Measurements from ENCODE around the gene TLCD3A.
"Not testable (repeated sequence)": the region's sequence is repeated elsewhere in the genome, so short reads cannot be mapped to it uniquely, and the experiment has no call there.

Gene TLCD3A

GRCh38 chr17:732067-732901 is at the start of gene TLCD3A:
Gene TLCD3A (plus strand): TSS chr17:732596. CDS start chr17:732648, 52 bp downstream.
- DNase-seq (ENCODE audit: low read depth in 2 of 2), result peak; percentile 25 to 54

- DNase-seq (ENCODE audit: low read depth in 2 of 2), result no peak
Measured at GRCh38 chr17:683040-683439, 49.4 kb upstream of the TLCD3A start.

- DNase-seq (ENCODE audit: low read depth in 2 of 2), result no peak
Measured at GRCh38 chr17:683499-684254, 48.7 kb upstream of the TLCD3A start.

GRCh38 chr17:685006-685405 is 47.4 kb upstream of the TLCD3A start:
- DNase-seq (ENCODE audit: low read depth in 2 of 2), result no peak

- DNase-seq (ENCODE audit: low read depth in 2 of 2), result no peak
Measured at GRCh38 chr17:688100-688989, 44.1 kb upstream of the TLCD3A start.

- DNase-seq (ENCODE audit: low read depth in 2 of 2), result no peak
Measured at GRCh38 chr17:689556-690275, 42.7 kb upstream of the TLCD3A start.

GRCh38 chr17:690361-690760 is 42.0 kb upstream of the TLCD3A start:
- no peak for DNase-seq (ENCODE audit: low read depth in 2 of 2)

GRCh38 chr17:691423-691822 is 41.0 kb upstream of the TLCD3A start:
- DNase-seq (ENCODE audit: low read depth in 2 of 2), result no peak

GRCh38 chr17:692116-692515 is 40.3 kb upstream of the TLCD3A start:
- DNase-seq (ENCODE audit: low read depth in 2 of 2), result no peak

GRCh38 chr17:693791-694638 is 38.4 kb upstream of the TLCD3A start:
- DNase-seq (ENCODE audit: low read depth in 2 of 2), result no peak

GRCh38 chr17:696369-696768 is 36.0 kb upstream of the TLCD3A start:
- no peak for DNase-seq (ENCODE audit: low read depth in 2 of 2)

- DNase-seq (ENCODE audit: low read depth in 2 of 2), result no peak
Measured at GRCh38 chr17:697682-698081, 34.7 kb upstream of the TLCD3A start.

GRCh38 chr17:698096-698495 is 34.3 kb upstream of the TLCD3A start:
- not testable (repeated sequence) for DNase-seq (ENCODE audit: low read depth in 2 of 2)

GRCh38 chr17:699345-699744 is 33.1 kb upstream of the TLCD3A start:
- no peak for DNase-seq (ENCODE audit: low read depth in 2 of 2)

- DNase-seq (ENCODE audit: low read depth in 2 of 2), result no peak
Measured at GRCh38 chr17:700504-701094, 31.8 kb upstream of the TLCD3A start.

GRCh38 chr17:703081-703875 is 29.1 kb upstream of the TLCD3A start:
- no peak for DNase-seq (ENCODE audit: low read depth in 2 of 2)

- DNase-seq (ENCODE audit: low read depth in 2 of 2), result no peak
Measured at GRCh38 chr17:704111-704864, 28.1 kb upstream of the TLCD3A start.

GRCh38 chr17:705011-705410 is 27.4 kb upstream of the TLCD3A start:
- no peak for DNase-seq (ENCODE audit: low read depth in 2 of 2)

All from stimulated activated CD4-positive, alpha-beta T cell treated with anti-CD3 and anti-CD28 coated beads, Interleukin-1b, Interleukin-23, amount 100 ng/mL, for 4 hours (primary cell).